Measurements from ENCODE around the gene PEX6. TPM values are rescaled to one million over a fixed set of nuclear protein-coding genes. Genes with fewer than 3 reads are reported as not detected.

The PEX6 gene
- total and polyA plus RNA-seq, 2 experiments from 2014 or later: 6.5 to 25.1 TPM

DNA sequence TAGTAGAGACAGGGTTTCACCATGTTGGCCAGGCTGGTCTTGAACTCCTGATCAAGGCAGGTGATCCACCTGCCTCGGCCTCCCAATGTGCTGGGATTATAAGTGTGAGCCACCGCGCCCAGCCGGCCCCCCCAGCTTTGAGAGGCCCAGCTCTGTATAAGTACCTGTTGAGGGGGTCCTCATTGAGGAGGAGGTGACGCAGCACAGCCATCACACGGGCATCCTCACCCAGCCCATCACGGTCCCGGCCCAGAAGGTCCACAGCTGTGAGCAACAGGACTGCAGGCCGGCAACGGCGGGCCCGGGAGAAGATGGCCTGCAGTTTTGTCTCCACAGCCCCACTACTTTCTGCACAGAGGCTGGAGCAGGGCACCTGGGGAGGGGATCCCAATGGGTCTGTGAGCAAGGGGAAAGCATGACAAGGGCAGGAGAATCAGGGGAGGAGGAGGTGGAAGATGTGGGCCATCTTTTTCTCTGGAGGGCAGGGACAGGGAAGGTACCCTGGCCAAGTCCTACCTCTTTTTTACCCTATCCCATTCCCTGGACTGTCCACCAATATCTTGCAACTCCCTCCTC, 10.8 kb downstream of the PEX6 start:
- peaks cover 3% of the 10 kb centered on the region; the same call in 2 of the 3 replicates for H3K36me3 Mint-ChIP-seq (ENCODE audit: low read depth)
- DNase-seq (ENCODE audit: low spot score) (no peak), ATAC-seq (no peak)
- Histone ChIP-seq H3F3A (replicated peaks; ENCODE audit: low read depth) (0 out of 2 replicates have a peak, but pooled peaks cover 6% of the 10 kb centered on the region), H3K4me3 (no peak overlapping the region), H4K20me1 (replicated peaks; ENCODE audit: insufficient read depth) (no peaks in the 10 kb centered on the region), H3K4me1 (ENCODE audit: insufficient read depth) (no peaks in the 10 kb centered on the region), H3K4me2 (no peak overlapping the region), H3K9me2 (ENCODE audit: insufficient read depth) (no peaks in the 10 kb centered on the region), H3K27me3 (ENCODE audit: insufficient read depth) (no peaks in the 10 kb centered on the region), H3K27ac (ENCODE audit: low read depth) (no peak overlapping the region), H3K79me2 (replicated peaks; ENCODE audit: insufficient read depth) (no peaks in the 10 kb centered on the region), H3K36me3 (ENCODE audit: insufficient read depth) (no peaks in the 10 kb centered on the region; the same call in 1 of the 2 replicates), H2AFZ (no peak overlapping the region)
- H3K4me1 Mint-ChIP-seq: peaks cover 6% of the 10 kb centered on the region; the same call in 2 of the 3 replicates
- H3K27ac Mint-ChIP-seq: no peak overlapping the region
- no peak for TF ChIP-seq CTCF (conservative IDR thresholded peaks at IDR 0.05; ENCODE audit: low read depth in 2 of 2)
- H3K4me3 Mint-ChIP-seq: no peak overlapping the region
- H3K27me3 Mint-ChIP-seq (ENCODE audit: insufficient read depth, low read depth, poor library complexity): peaks cover 6% of the 10 kb centered on the region
- H3K9me3 Mint-ChIP-seq: no peaks in the 10 kb centered on the region

- Histone ChIP-seq H3K9me2 (ENCODE audit: insufficient read depth) (no peaks in the 10 kb centered on the region), H3F3A (replicated peaks; ENCODE audit: low read depth) (0 out of 2 replicates have a peak, but pooled peaks cover 6% of the 10 kb centered on the region), H3K36me3 (ENCODE audit: insufficient read depth) (no peaks in the 10 kb centered on the region; the same call in 1 of the 2 replicates), H2AFZ (no peak overlapping the region), H3K4me1 (ENCODE audit: insufficient read depth) (no peaks in the 10 kb centered on the region), H3K27ac (ENCODE audit: low read depth) (no peak overlapping the region), H3K4me2 (no peak overlapping the region), H3K4me3 (no peak overlapping the region), H3K27me3 (ENCODE audit: insufficient read depth) (no peaks in the 10 kb centered on the region), H4K20me1 (replicated peaks; ENCODE audit: insufficient read depth) (no peaks in the 10 kb centered on the region), H3K79me2 (replicated peaks; ENCODE audit: insufficient read depth) (no peaks in the 10 kb centered on the region)
- Mint-ChIP-seq H3K4me3 (no peak overlapping the region), H3K4me1 (peaks cover 6% of the 10 kb centered on the region; the same call in 2 of the 3 replicates), H3K27me3 (ENCODE audit: insufficient read depth, low read depth, poor library complexity) (peaks cover 7% of the 10 kb centered on the region), H3K9me3 (no peaks in the 10 kb centered on the region), H3K27ac (no peak overlapping the region; the same call in 1 of the 2 replicates), H3K36me3 (ENCODE audit: low read depth) (peaks cover 3% of the 10 kb centered on the region; the same call in 2 of the 3 replicates)
- TF ChIP-seq, protein P1, sequence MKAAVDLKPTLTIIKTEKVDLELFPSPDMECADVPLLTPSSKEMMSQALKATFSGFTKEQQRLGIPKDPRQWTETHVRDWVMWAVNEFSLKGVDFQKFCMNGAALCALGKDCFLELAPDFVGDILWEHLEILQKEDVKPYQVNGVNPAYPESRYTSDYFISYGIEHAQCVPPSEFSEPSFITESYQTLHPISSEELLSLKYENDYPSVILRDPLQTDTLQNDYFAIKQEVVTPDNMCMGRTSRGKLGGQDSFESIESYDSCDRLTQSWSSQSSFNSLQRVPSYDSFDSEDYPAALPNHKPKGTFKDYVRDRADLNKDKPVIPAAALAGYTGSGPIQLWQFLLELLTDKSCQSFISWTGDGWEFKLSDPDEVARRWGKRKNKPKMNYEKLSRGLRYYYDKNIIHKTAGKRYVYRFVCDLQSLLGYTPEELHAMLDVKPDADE (IDR thresholded peaks at IDR 0.05): no peak
- no peak for TF ChIP-seq ZNF114 (CRISPR knock-in tag; IDR thresholded peaks at IDR 0.05)
- TF ChIP-seq CREB1 (CRISPR knock-in tag; IDR thresholded peaks at IDR 0.05; ENCODE audit: low read depth): no peak
- ATAC-seq (no peak), DNase-seq (ENCODE audit: low spot score) (no peak)
These were observed 11.8 kb downstream of the PEX6 start for GRCh38 chr6:42967228-42967627.

DNA sequence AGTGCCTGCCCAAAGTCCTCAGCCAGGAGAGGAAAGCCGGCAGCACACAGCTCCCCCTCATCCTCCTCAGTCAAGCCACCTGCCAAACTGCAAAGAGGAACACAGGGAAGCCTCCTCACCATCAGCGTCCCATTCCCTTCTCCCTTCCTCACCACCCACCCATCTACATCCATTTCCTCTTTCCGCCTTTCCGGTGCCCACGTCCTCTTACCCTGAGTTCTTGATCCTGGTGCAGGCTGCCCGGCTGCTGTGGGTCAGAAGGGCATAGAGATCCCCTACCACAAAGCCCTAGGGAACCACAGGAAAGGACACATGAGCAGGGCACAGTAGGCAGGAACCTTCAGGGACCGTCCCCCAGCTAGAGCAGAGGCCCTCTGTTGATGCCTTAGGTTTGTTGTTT, 12.4 kb downstream of the PEX6 start:
- Mint-ChIP-seq H3K4me3 (no peak overlapping the region), H3K4me1 (peaks cover 8% of the 10 kb centered on the region; the same call in 2 of the 3 replicates), H3K27ac (no peak overlapping the region), H3K9me3 (no peaks in the 10 kb centered on the region), H3K36me3 (ENCODE audit: low read depth) (peaks cover 3% of the 10 kb centered on the region; the same call in 2 of the 3 replicates), H3K27me3 (ENCODE audit: insufficient read depth, low read depth, poor library complexity) (peaks cover 14% of the 10 kb centered on the region)
- peaks cover 6% of the 10 kb centered on the region; the same call in 1 of the 2 replicates for H3F3A ChIP-seq (replicated peaks; ENCODE audit: low read depth)
- H3K4me1 ChIP-seq (ENCODE audit: insufficient read depth): no peaks in the 10 kb centered on the region
- H3K27ac ChIP-seq (ENCODE audit: low read depth): no peak overlapping the region
- no peak overlapping the region for H3K4me3 ChIP-seq
- no peak overlapping the region for H3K4me2 ChIP-seq
- peaks cover 3% of the 10 kb centered on the region; the same call in 1 of the 2 replicates for H3K27me3 ChIP-seq (ENCODE audit: insufficient read depth)
- no peak for ATAC-seq
- H3K79me2 ChIP-seq (replicated peaks; ENCODE audit: insufficient read depth): no peaks in the 10 kb centered on the region
- no peak for DNase-seq (ENCODE audit: low spot score)
- no peak overlapping the region for H2AFZ ChIP-seq
- H4K20me1 ChIP-seq (replicated peaks; ENCODE audit: insufficient read depth): no peaks in the 10 kb centered on the region
- H3K9me2 ChIP-seq (ENCODE audit: insufficient read depth): no peaks in the 10 kb centered on the region
- H3K36me3 ChIP-seq (ENCODE audit: insufficient read depth): no peaks in the 10 kb centered on the region; the same call in 1 of the 2 replicates
- TF ChIP-seq REST (IDR thresholded peaks at IDR 0.05; ENCODE audit: unreplicated experiment): no peak
- no peak for TF ChIP-seq NANOG (IDR thresholded peaks at IDR 0.05; ENCODE audit: borderline replicate concordance)
- TF ChIP-seq ZNF114 (CRISPR knock-in tag; IDR thresholded peaks at IDR 0.05): no peak
- no peak for TF ChIP-seq JUNB (IDR thresholded peaks at IDR 0.05; ENCODE audit: unreplicated experiment)
- no peak for TF ChIP-seq STAT1 (IDR thresholded peaks at IDR 0.05; ENCODE audit: unreplicated experiment)
- TF ChIP-seq POLR2AphosphoS5 (IDR thresholded peaks at IDR 0.05; ENCODE audit: low read depth): no peak

Data from GM23338 (cell line).